ENCODE results near the gene OR8D2.

DNA sequence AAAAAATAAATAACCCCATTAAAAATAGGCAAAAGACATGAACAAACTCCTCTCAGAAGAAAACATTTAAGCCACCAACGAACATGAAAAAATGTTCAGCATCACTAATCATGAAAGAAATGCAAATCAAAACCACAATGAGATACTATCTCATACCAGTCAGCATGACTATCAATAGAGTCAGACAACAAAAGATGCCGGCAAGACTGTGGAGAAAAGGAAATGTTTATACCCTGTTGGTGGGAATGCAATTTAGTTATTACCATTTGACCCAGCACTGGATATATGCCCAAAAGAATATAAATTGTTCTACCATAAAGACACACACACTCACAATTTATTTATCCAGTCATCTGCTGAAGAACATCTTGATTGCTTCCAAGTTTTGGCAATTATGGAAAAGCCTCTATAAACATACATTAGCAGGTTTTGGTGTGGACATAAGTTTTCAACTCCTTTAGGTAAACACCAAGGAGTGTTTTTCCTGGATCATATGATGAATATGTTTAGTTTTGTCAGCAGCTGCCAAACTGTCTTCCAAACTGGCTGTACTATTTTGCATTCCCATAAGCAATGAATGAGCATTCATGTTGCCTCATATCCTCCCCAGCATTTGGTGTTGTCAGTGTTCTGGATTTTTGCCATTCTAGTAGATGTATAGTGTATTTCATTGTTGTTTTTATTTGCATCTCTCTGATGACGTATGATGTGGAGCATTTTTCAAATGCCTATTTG lies 34.2 kb downstream of the OR8D2 start:
- TF ChIP-seq CTCF (IDR thresholded peaks at IDR 0.05) (no peak), POLR2A (IDR thresholded peaks at IDR 0.05) (no peak)

Data from Peyer's patch (tissue), 4 donors.